Measurements from ENCODE around the gene AP5S1. TPM values are rescaled to one million over a fixed set of nuclear protein-coding genes. Genes with fewer than 3 reads are reported as not detected.

AP5S1 gene
- polyA plus RNA-seq, 1 donor (not counting 4 experiments of a cell fraction or from before 2014, with no cell fraction given), result 5.2 TPM

DNA sequence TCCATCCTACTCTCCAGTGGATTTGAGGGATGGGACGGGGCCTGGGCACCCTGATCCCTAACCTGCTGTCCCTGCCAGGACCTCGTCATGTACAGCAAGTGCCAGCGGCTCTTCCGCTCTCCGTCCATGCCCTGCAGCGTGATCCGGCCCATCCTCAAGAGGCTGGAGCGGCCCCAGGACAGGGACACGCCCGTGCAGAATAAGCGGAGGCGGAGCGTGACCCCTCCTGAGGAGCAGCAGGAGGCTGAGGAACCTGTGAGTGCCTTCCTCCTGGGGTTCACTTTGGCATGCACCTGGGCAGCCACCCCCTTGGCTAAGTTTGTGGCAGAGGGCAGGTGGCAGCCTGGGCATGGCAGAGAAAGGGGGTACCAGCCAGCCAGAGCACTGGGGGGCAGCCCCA is 18.5 kb upstream of the AP5S1 start:
- Histone ChIP-seq H3K4me3 (ENCODE audit: control insufficient read depth in 2 of 3, extremely low read depth in 1 of 3, insufficient read depth in 2 of 3, low read depth in 1 of 3, low read length in 3 of 3) (no peak overlapping the region), H3K27ac (ENCODE audit: control insufficient read depth, insufficient read depth, low read length) (no peak overlapping the region), H3K79me2 (ENCODE audit: control insufficient read depth, insufficient read depth, low read length) (peaks cover 27% of the 10 kb centered on the region), H2AFZ (ENCODE audit: control insufficient read depth, low read length) (no peak overlapping the region), H3K4me1 (ENCODE audit: control insufficient read depth, extremely low read depth, insufficient read depth, low read length) (peaks cover 86% of the 10 kb centered on the region), H3K9me3 (ENCODE audit: control insufficient read depth, low read depth, low read length) (no peaks in the 10 kb centered on the region), H3K9ac (ENCODE audit: control insufficient read depth, extremely low read depth, insufficient read depth, low read length) (no peak overlapping the region), H3K4me2 (ENCODE audit: control insufficient read depth, extremely low read depth, insufficient read depth, low read depth, low read length) (no peak overlapping the region), H3K9me1 (ENCODE audit: control insufficient read depth, extremely low read depth, insufficient read depth, low read length) (no peaks in the 10 kb centered on the region), H3K36me3 (ENCODE audit: control insufficient read depth in 2 of 2, extremely low read depth in 1 of 2, insufficient read depth in 2 of 2, low read length in 2 of 2) (peaks cover 33 to 75% of the 10 kb centered on the region in 2 experiments), H3K27me3 (ENCODE audit: control insufficient read depth, extremely low read depth, insufficient read depth, low read length) (no peaks in the 10 kb centered on the region), H4K20me1 (ENCODE audit: control insufficient read depth, extremely low read depth, insufficient read depth, low read length) (no peaks in the 10 kb centered on the region)
- DNase-seq (ENCODE audit: low read depth, low spot score) (no peak), FAIRE-seq (no peak)
- TF ChIP-seq EZH2 (IDR thresholded peaks at IDR 0.05; ENCODE audit: low read length), result no peak
- TF ChIP-seq, protein P1, sequence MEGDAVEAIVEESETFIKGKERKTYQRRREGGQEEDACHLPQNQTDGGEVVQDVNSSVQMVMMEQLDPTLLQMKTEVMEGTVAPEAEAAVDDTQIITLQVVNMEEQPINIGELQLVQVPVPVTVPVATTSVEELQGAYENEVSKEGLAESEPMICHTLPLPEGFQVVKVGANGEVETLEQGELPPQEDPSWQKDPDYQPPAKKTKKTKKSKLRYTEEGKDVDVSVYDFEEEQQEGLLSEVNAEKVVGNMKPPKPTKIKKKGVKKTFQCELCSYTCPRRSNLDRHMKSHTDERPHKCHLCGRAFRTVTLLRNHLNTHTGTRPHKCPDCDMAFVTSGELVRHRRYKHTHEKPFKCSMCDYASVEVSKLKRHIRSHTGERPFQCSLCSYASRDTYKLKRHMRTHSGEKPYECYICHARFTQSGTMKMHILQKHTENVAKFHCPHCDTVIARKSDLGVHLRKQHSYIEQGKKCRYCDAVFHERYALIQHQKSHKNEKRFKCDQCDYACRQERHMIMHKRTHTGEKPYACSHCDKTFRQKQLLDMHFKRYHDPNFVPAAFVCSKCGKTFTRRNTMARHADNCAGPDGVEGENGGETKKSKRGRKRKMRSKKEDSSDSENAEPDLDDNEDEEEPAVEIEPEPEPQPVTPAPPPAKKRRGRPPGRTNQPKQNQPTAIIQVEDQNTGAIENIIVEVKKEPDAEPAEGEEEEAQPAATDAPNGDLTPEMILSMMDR (optimal IDR thresholded peaks at IDR 0.05 in 1 of 3, IDR thresholded peaks at IDR 0.05 in 1 of 3, conservative IDR thresholded peaks at IDR 0.05 in 1 of 3; ENCODE audit: extremely low read depth in 1 of 3, insufficient read depth in 2 of 3, low read length in 3 of 3), result no peak
- dilution Hi-C loops (cut with MboI; ENCODE audit: extremely low pct_ligation_motif_present, low sequenced_read_pairs), result no loop called here

DNA sequence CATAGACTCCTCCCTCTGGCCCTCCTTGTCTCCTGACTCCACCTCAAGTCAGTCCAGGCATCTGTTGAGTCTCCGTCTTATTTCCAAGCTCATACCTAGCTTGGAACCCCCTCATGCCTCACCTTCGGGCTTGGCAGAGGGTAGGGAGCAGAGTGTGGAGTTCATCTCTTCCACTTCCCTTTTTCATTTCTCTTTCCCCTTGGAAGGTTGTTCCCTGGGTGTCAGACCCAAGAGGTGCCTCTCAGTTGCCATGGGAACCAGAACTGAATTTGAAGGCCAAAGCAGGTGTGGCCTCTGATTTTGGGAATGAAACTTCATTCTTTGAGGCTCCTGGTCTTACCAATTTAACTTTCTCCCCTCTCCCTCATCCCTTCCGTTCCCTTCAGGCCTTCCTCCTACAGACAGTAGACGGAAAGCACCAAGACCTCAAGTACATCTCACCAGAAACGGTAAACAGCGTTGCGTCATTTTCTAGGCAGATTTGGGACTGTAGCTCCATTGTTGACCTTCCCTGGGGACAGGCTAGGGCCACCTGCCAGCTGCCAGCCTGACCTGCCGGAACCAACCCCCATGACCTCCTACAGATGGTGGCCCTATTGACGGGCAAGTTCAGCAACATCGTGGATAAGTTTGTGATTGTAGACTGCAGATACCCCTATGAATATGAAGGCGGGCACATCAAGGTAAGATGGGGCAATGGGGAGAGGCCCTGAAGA is 17.7 kb upstream of the AP5S1 start:
- Histone ChIP-seq H3K4me1 (ENCODE audit: control insufficient read depth, extremely low read depth, insufficient read depth, low read length) (peaks cover 88% of the 10 kb centered on the region), H3K9ac (ENCODE audit: control insufficient read depth, extremely low read depth, insufficient read depth, low read length) (no peak overlapping the region), H3K9me3 (ENCODE audit: control insufficient read depth, low read depth, low read length) (no peaks in the 10 kb centered on the region), H3K9me1 (ENCODE audit: control insufficient read depth, extremely low read depth, insufficient read depth, low read length) (no peaks in the 10 kb centered on the region), H3K27ac (ENCODE audit: control insufficient read depth, insufficient read depth, low read length) (no peak overlapping the region), H2AFZ (ENCODE audit: control insufficient read depth, low read length) (no peak overlapping the region), H3K79me2 (ENCODE audit: control insufficient read depth, insufficient read depth, low read length) (peaks cover 20% of the 10 kb centered on the region), H4K20me1 (ENCODE audit: control insufficient read depth, extremely low read depth, insufficient read depth, low read length) (no peaks in the 10 kb centered on the region), H3K27me3 (ENCODE audit: control insufficient read depth, extremely low read depth, insufficient read depth, low read length) (no peaks in the 10 kb centered on the region), H3K36me3 (ENCODE audit: control insufficient read depth in 2 of 2, extremely low read depth in 1 of 2, insufficient read depth in 2 of 2, low read length in 2 of 2) (peaks cover 33 to 75% of the 10 kb centered on the region in 2 experiments), H3K4me3 (ENCODE audit: control insufficient read depth in 2 of 3, extremely low read depth in 1 of 3, insufficient read depth in 2 of 3, low read depth in 1 of 3, low read length in 3 of 3) (no peak overlapping the region), H3K4me2 (ENCODE audit: control insufficient read depth, extremely low read depth, insufficient read depth, low read depth, low read length) (no peak overlapping the region)
- TF ChIP-seq EZH2 (IDR thresholded peaks at IDR 0.05; ENCODE audit: low read length), result no peak
- TF ChIP-seq, protein P1 (optimal IDR thresholded peaks at IDR 0.05 in 1 of 3, IDR thresholded peaks at IDR 0.05 in 1 of 3, conservative IDR thresholded peaks at IDR 0.05 in 1 of 3; ENCODE audit: extremely low read depth in 1 of 3, insufficient read depth in 2 of 3, low read length in 3 of 3), result no peak
- dilution Hi-C loops (cut with MboI; ENCODE audit: extremely low pct_ligation_motif_present, low sequenced_read_pairs), result no loop called here
- DNase-seq (ENCODE audit: low read depth, low spot score), result no peak
- no peak for FAIRE-seq
